ENCODE data around the gene TRPC4AP.

- no peak for TF ChIP-seq CTCF (conservative IDR thresholded peaks at IDR 0.05; ENCODE audit: low read length)
- TF ChIP-seq EZH2phosphoT487 (IDR thresholded peaks at IDR 0.05; ENCODE audit: borderline replicate concordance) = no peak
These were observed 14.3 kb upstream of the TRPC4AP start for GRCh38 chr20:35106827-35107380.

Data from Loucy (cell line).